Suppressor macrophage (primary cell): Measurements from ENCODE around the gene MRGPRG.
"Not testable (repeated sequence)": the region's sequence is repeated elsewhere in the genome, so short reads cannot be mapped to it uniquely, and the experiment has no call there.

Experiments
- DNase-seq, 4 experiments: peaks; one replicate each; pipeline ENCODE4 v3.0.0-alpha.2; 2020 to 2022

The MRGPRG gene

DNA sequence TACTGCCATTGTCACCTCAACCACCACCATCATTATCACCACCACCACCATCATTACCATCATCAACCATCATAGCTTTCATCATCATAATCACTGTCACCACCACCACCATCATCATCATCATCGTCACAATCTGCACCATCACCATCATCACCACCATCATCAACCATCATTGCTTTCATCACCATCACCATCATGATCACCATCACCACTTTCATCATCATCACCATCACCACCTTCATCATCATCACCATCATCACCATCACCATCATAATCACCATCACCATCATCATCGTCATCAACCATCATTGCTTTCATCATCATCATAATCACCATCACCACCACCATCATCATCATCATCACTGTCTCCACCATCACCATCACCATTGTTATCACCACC lies 44.8 kb downstream of the MRGPRG start:
- no peak for DNase-seq

DNA sequence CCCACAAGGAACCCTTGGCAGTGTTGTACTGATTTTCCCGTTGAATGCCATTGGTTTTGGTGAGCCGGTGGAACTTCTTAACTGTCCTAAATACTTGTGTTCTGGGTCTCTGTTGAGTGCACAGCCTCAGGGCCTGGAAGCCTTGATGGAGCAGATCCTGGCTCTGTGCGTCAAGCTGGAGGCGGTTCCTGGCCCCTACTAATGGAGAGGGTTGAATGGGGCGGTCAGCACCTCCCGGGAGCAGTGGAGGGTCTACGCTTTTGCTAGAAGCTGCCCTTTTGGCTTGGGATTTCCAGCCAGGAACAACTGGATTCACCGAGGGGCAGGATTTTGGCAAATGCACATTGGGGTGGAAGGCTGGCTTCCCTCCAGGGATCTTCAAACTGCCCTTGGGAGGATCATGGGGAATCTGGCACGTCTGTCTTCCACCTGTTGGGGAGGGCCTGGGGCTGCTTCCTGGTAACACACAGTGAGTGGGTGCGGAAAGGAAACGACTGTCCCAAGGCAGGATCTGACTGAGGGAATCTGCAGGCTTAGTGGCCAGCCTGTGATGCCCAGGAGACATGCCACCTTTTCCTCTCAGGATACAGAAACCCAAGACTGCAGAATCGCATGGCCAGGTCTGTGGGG lies 46.6 kb downstream of the MRGPRG start:
- no peak for DNase-seq

DNA sequence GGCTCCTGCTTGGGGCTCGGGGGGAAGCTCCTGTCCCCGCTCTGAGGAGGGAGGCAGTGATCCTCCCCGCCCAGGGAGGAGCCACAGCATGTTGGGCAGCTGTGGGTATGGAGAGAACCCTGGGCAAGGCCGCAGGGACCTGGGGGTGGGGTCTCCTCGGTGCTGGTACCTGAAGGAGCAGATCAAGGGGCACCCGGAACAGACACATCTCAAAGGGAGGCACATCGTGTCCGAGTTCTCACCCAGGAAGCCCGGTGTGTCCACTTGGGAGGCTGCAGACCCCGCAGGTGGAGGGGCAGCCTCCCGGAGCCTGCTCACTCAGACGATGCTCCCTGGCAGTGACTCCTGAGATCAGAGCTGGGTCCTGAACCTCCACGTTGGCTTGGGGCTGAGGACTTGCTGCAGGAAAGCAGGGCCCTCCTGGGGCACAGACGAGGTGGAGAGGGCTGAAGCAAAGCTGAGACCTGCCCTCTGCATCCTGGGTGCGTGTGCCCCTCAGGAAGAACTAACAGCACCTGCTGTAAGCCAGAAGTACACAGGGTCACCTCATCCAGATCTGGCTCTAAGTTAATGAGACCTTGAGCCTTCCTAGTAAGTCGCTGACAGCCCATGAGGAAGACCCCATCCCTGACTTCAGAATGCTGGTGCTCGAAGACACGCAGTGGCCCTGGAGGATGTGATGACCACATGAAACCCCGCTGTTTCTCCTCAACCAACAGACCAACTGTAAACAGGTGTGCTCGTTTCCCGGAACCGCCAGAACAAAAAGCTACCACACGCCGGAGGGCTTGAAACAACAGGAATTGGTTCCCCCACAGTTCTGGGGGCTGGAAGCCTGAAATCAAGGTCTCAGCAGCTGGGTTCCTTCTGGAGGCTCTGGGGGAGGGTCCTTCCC lies 47.6 kb downstream of the MRGPRG start:
- DNase-seq, result no peak

DNA sequence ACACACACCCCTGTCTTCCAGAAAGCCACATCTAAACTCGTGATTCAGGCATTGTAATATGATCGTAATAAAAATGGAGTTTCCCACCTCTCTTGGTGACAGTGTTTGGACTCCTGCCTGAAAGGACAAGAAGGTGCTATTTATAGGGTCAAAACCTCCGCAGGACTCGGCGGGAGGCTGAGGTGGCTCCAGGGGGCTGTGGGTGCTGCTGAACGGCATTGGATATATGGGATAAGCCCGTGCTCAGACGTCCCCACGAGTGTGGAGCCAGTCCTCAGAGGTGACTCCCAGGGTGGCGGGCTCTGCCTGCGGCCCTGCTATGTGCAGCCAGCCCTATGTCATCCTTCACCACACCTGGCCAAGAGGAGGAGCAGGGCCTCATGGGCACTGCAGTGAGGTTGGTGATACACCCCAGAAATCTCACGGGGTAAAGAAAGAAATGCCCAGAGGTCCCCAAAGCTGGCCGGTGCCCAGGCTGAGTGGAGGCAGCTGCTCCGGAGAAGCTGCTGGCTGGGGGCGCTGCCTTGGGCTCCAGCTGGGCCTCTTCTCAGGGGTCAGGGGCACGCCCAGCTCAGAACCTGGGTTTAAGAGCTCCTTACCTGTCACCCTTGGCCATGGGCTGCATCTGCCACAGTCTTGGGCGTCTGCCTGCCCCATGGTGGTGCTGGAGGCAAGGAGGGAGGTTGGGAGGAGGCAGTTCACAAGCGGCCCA lies 48.4 kb downstream of the MRGPRG start:
- no peak for DNase-seq

DNA sequence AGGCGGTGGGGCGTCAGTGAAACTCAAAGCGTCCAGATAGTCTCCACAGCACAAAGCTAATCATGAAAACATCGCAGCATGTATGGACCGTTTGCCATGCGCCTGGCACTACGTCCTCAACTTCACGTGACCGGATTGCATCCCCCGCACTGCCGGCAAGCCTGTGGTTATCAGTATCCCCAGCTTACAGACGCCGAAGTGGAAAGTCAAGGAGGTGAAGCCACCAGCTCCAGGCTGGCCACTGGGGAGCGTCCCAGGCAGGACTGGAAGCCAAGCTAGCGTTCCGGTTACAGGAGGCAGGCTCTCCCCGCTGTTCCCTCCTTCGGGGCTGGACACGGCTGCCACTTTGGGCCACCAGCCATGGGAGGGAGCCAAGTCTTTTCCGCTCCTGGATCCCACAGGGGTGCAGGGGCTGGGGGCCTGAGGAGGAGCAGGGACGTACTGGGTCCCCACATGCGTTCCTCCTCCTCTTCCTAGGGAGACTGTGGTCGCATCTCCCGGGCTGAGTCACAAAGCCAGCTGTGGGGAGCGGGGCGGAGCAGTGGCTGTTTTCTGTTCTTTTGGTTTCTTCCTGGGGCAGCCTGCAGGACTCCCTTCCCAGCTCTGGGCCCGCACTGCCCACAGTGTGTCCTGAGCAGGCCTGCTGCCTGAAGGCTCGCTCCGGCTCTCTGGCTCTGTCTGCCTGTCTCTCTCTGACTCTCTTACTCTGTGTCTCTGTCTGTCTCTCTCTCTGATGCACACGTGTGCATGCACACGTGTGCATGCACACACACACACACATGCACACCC lies 49.2 kb downstream of the MRGPRG start:
- DNase-seq, result peak; percentile 63 to 78 (median 69)

DNA sequence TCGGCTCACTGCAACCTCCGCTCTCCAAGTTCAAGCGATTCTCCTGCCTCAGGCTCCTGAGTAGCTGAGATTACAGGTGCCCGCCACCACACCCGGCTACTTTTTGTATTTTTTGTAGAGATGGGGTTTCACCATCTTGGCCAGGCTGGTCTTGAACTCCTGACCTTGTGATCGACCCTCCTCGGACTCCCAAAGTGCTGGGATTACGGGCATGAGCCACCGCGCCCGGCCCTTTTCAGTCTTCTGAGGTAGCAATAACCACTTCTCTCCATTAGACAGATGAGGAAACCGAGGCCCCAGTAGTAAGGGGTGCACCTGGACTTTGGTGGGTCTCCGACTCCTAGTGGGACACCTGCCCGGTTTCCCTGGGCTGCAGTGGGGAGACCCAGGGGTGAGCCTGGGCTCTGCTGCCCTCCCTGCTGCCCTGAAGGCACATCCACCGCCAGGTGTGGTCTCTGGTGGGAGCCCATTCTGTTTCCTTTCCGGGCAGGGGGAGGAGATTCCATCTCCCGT lies 49.8 kb downstream of the MRGPRG start:
- DNase-seq, result not testable (repeated sequence)
